Measurements from ENCODE around the gene UTP20. TPM values are rescaled to one million over a fixed set of nuclear protein-coding genes. Genes with fewer than 3 reads are reported as not detected.

Gene UTP20
- total RNA-seq, 4 donors from 2014 or later, result 8.5 to 22.0 (median 15.7) TPM

GRCh38 chr12:101297661-101298060 is 17.8 kb downstream of the UTP20 start:
- TF ChIP-seq CTCF (IDR thresholded peaks at IDR 0.05; ENCODE audit: low read depth), result no peak

GRCh38 chr12:101298426-101298825 is 18.5 kb downstream of the UTP20 start:
- TF ChIP-seq CTCF (IDR thresholded peaks at IDR 0.05; ENCODE audit: low read depth), result no peak

GRCh38 chr12:101299346-101299745 is 19.4 kb downstream of the UTP20 start:
- TF ChIP-seq CTCF (IDR thresholded peaks at IDR 0.05; ENCODE audit: low read depth), result no peak

GRCh38 chr12:101299931-101300330 is 20.0 kb downstream of the UTP20 start:
- TF ChIP-seq CTCF (IDR thresholded peaks at IDR 0.05; ENCODE audit: low read depth), result no peak

GRCh38 chr12:101302741-101303140 is 22.8 kb downstream of the UTP20 start:
- TF ChIP-seq CTCF (IDR thresholded peaks at IDR 0.05; ENCODE audit: low read depth), result no peak

GRCh38 chr12:101305226-101305779 is 25.4 kb downstream of the UTP20 start:
- TF ChIP-seq CTCF (IDR thresholded peaks at IDR 0.05; ENCODE audit: low read depth), result no peak

- no peak for TF ChIP-seq CTCF (IDR thresholded peaks at IDR 0.05; ENCODE audit: low read depth)
These were observed 25.9 kb downstream of the UTP20 start for GRCh38 chr12:101305794-101306193.
